GM19438 (cell line): ENCODE results near the gene STXBP2.

Experiments
- ATAC-seq: cut with Tn5 transposase; IDR thresholded peaks from one replicate; pipeline ENCODE4 v1.9.1; 2021; ENCODE audit warnings: low read depth; ENCODE audit not compliant: unreplicated experiment

Gene STXBP2

GRCh38 chr19:7648265-7649014 lies 11.5 kb downstream of the STXBP2 start:
- no peak for ATAC-seq

- no peak for ATAC-seq
Observed at GRCh38 chr19:7650148-7650547, 13.2 kb downstream of the STXBP2 start.

GRCh38 chr19:7652061-7652641 lies 15.2 kb downstream of the STXBP2 start:
- no peak for ATAC-seq

- no peak for ATAC-seq
Observed at GRCh38 chr19:7654401-7654800, 17.5 kb downstream of the STXBP2 start.

GRCh38 chr19:7655581-7655980 lies 18.7 kb downstream of the STXBP2 start:
- no peak for ATAC-seq

GRCh38 chr19:7657131-7657751 lies 20.3 kb downstream of the STXBP2 start:
- no peak for ATAC-seq

GRCh38 chr19:7658219-7658686 lies 21.3 kb downstream of the STXBP2 start:
- no peak for ATAC-seq

- no peak for ATAC-seq
Observed at GRCh38 chr19:7661744-7662538, 25.0 kb downstream of the STXBP2 start.

- no peak for ATAC-seq
Observed at GRCh38 chr19:7662657-7663056, 25.7 kb downstream of the STXBP2 start.

GRCh38 chr19:7663706-7664105 lies 26.8 kb downstream of the STXBP2 start:
- no peak for ATAC-seq

- no peak for ATAC-seq
Observed at GRCh38 chr19:7665076-7665475, 28.2 kb downstream of the STXBP2 start.

- no peak for ATAC-seq
Observed at GRCh38 chr19:7668842-7669241, 31.9 kb downstream of the STXBP2 start, which contains the start of gene RETN. Gene RETN, plus strand, starts transcription at chr19:7669049. Its CDS starts 278 bp downstream, at chr19:7669327.

- ATAC-seq = no peak
Observed at GRCh38 chr19:7669641-7670040, 32.7 kb downstream of the STXBP2 start.

- no peak for ATAC-seq
Observed at GRCh38 chr19:7670150-7670783, 33.4 kb downstream of the STXBP2 start.

- no peak for ATAC-seq
Observed at GRCh38 chr19:7670790-7671189, 33.9 kb downstream of the STXBP2 start.

GRCh38 chr19:7672522-7672921 lies 35.6 kb downstream of the STXBP2 start:
- ATAC-seq = no peak

GRCh38 chr19:7674010-7675005 lies 37.4 kb downstream of the STXBP2 start:
- ATAC-seq = no peak

- no peak for ATAC-seq
Observed at GRCh38 chr19:7676376-7676775, 39.5 kb downstream of the STXBP2 start.

- no peak for ATAC-seq
Observed at GRCh38 chr19:7676854-7677253, 39.9 kb downstream of the STXBP2 start, which contains the start of gene MCEMP1. Gene MCEMP1, plus strand, starts transcription at chr19:7677090. Its CDS starts 31 bp downstream, at chr19:7677121.
